C4-2B (cell line): ENCODE data around the gene C13orf46.

Experiments
- CTCF ChIP-seq: fragments of 450-650 bp; conservative IDR thresholded peaks from 2 replicates; pipeline ENCODE4 v1.5.1; 2017; ENCODE audit warnings: mild to moderate bottlenecking
- ZFX ChIP-seq: fragments of 450-650 bp; IDR thresholded peaks from 2 replicates; pipeline ENCODE4 v1.6.1; 2017

GRCh38 chr13:113999618-113999910 lies 25.7 kb upstream of the C13orf46 start:
- TF ChIP-seq CTCF (no peak), ZFX (no peak)
